ENCODE data around the gene UNK. TPM values are rescaled to one million over a fixed set of nuclear protein-coding genes. Genes with fewer than 3 reads are reported as not detected.
"Not testable (repeated sequence)": the region's sequence is repeated elsewhere in the genome, so short reads cannot be mapped to it uniquely, and the experiment has no call there.

The UNK gene
- total and polyA plus RNA-seq, 5 experiments from 2014 or later, result 24.4 to 57.7 (median 26.9) TPM

DNA sequence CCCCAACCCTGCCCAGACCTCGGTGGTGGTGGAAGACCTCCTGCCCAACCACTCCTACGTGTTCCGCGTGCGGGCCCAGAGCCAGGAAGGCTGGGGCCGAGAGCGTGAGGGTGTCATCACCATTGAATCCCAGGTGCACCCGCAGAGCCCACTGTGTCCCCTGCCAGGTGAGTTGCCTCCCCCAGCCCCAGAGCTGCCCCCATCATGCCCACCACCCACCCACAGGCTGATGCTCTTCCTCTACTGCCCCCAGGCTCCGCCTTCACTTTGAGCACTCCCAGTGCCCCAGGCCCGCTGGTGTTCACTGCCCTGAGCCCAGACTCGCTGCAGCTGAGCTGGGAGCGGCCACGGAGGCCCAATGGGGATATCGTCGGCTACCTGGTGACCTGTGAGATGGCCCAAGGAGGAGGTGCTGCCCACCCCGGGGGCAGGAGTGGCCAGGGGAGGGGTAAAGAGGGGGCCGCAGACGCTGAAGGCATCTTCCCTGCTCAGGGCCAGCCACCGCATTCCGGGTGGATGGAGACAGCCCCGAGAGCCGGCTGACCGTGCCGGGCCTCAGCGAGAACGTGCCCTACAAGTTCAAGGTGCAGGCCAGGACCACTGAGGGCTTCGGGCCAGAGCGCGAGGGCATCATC is 28.0 kb upstream of the UNK start:
- DNase-seq (no peak), ATAC-seq (no peak)
- Mint-ChIP-seq H3K36me3 (no peaks in the 10 kb centered on the region), H3K4me3 (no peak overlapping the region), H3K27me3 (no peaks in the 10 kb centered on the region), H3K27ac (no peak overlapping the region), H3K4me1 (peaks cover 6 to 11% (median 9%) of the 10 kb centered on the region in 4 donors), H3K9me3 (no peaks in the 10 kb centered on the region)
- POLR2A ChIA-PET, result interaction anchor here (1.0 to 28.6 kb wide), 3 partner anchors 7 to 58 kb away, joined by 3 to 596 read pairs (median 49); partner anchors contain the start of genes GALK1 and UNK

DNA sequence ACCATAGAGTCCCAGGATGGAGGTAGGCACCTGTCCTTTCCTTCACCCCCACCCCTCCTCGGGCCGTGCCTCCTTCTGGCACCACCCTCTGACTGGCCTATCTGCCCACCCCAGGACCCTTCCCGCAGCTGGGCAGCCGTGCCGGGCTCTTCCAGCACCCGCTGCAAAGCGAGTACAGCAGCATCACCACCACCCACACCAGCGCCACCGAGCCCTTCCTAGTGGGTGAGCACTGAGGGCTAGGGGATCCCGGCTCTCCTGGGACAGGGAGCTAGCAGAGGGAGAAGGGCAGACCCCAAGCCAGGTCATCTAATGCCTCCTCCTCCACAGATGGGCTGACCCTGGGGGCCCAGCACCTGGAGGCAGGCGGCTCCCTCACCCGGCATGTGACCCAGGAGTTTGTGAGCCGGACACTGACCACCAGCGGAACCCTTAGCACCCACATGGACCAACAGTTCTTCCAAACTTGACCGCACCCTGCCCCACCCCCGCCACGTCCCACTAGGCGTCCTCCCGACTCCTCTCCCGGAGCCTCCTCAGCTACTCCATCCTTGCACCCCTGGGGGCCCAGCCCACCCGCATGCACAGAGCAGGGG is 27.4 kb upstream of the UNK start:
- POLR2A ChIA-PET, result interaction anchor here (1.0 to 28.6 kb wide), 2 partner anchors 25 to 58 kb away, joined by 3 to 596 read pairs; partner anchors contain the start of gene UNK
- no peak overlapping the region for H3K27ac Mint-ChIP-seq
- no peaks in the 10 kb centered on the region for H3K36me3 Mint-ChIP-seq
- no peaks in the 10 kb centered on the region for H3K27me3 Mint-ChIP-seq
- DNase-seq, result no peak
- H3K4me1 Mint-ChIP-seq, result peaks cover 6 to 11% (median 9%) of the 10 kb centered on the region in 4 donors
- no peaks in the 10 kb centered on the region for H3K9me3 Mint-ChIP-seq
- no peak overlapping the region for H3K4me3 Mint-ChIP-seq
- no peak for ATAC-seq

DNA sequence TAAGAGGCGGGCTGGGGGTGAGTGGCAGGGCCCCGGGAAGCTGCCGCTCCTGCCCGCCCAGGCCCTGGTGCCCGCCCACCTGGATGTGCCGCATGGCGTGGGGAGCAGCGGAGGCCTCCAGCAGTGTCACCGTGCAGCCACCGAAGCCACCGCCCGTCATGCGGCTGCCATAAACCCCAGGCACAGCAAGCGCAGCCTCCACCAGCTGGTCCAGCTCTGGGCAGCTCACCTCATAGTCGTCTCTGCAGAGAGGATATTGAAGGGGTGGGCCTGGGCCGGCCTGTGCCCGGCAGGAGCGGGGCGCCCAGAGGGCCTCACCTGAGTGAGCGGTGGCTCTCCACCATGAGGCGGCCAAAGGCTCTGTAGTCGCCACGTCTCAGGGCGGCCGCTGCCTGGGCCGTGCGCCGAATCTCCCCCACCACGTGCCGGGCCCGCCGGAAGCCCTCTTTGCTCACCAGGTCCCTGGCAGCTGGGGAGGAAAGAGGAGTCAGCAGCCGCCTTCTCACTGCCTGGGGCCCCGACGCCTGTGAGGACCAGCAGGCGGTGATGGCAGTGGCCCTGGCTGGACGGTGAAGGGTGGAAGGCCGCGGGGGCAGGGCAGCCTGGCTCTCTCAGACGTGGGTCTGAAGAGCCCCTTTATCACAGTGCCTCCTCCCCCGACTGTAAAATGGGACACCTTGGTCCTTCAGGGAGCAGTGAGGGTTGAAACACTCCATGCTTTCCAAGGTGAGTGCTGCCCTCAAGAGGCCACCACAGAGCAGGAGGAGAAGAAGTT is 26.3 kb upstream of the UNK start:
- no peaks in the 10 kb centered on the region for H3K27me3 Mint-ChIP-seq
- POLR2A ChIA-PET, result interaction anchor here (28.6 kb wide), 1 partner anchor 24 kb away, joined by 596 read pairs; the partner anchor contains the start of gene UNK
- H3K4me1 Mint-ChIP-seq, result peaks cover 6 to 20% (median 12%) of the 10 kb centered on the region in 4 donors
- no peaks in the 10 kb centered on the region for H3K9me3 Mint-ChIP-seq
- no peaks in the 10 kb centered on the region for H3K36me3 Mint-ChIP-seq
- ATAC-seq, result no peak
- no peak overlapping the region for H3K4me3 Mint-ChIP-seq
- no peak overlapping the region for H3K27ac Mint-ChIP-seq
- DNase-seq, result no peak

DNA sequence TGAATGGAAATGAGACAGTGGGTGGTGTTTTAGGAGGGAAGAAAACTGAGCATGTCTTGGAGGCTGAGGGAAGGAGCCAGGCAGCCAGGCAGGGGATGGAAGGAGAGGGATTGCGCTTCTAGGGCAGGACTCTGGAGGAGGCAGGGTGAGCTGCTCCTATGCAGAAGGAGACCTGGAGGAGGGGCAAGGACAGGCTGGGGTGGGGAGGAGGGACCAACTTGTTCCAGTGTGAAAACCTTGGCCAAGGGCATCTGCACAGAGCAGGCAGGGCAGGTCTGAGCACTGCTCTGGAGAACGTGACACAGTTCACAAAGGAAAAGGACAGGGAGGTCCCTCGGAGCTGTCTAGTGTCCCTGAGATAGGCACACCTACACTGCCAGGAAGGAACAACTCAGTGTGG is 25.1 kb upstream of the UNK start:
- no peaks in the 10 kb centered on the region for H3K9me3 Mint-ChIP-seq
- H3K4me3 Mint-ChIP-seq, result no peak overlapping the region
- POLR2A ChIA-PET, result interaction anchor here (0.5 to 28.6 kb wide), 5 partner anchors 9 to 141 kb away, joined by 3 to 596 read pairs (median 4); partner anchors contain the start of gene UNK
- DNase-seq, result no peak
- peaks cover 6 to 28% (median 19%) of the 10 kb centered on the region in 4 donors for H3K4me1 Mint-ChIP-seq
- H3K36me3 Mint-ChIP-seq, result no peaks in the 10 kb centered on the region
- no peak overlapping the region for H3K27ac Mint-ChIP-seq
- ATAC-seq, result no peak
- no peaks in the 10 kb centered on the region for H3K27me3 Mint-ChIP-seq

DNA sequence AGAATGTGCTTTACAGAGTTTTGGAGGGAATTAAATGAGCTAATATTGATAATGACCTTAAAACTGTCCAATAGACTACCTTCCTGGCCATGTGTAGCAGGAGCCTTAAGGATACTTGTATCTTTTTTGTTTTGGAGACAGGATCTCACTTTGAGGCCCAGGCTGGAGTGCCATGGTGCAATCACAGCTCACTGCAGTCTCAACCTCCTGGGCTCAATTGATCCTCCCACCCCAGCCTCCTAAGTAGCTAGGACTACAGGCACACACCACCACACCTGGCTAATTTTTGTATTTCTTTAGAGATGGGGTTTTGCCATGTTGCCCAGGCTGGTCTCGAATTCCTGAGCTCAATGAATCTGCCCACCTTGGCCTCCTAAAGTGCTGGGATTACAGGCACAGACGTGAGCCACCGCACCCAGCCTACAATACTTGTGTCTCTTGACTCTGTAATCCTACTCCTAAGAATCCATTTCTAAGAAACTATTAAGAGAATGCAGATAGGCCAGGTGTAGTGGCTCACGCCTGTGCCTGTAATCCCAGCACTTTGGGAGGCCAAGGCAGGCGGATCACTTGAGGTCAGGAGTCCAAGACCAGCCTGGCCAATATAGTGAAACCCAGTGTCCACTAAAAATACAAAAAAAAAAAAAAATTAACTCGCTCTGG is 24.5 kb upstream of the UNK start:
- H3K27ac Mint-ChIP-seq, DNase-seq, H3K27me3 Mint-ChIP-seq, H3K36me3 Mint-ChIP-seq, H3K4me3 Mint-ChIP-seq, ATAC-seq, H3K9me3 Mint-ChIP-seq: not testable (repeated sequence)
- H3K4me1 Mint-ChIP-seq, result peaks cover 1 to 24% (median 14%) of the 10 kb centered on the region in 4 donors
- POLR2A ChIA-PET, result interaction anchor here (0.6 to 28.6 kb wide), 4 partner anchors 8 to 94 kb away, joined by 3 to 596 read pairs (median 4); partner anchors contain the start of gene UNK

DNA sequence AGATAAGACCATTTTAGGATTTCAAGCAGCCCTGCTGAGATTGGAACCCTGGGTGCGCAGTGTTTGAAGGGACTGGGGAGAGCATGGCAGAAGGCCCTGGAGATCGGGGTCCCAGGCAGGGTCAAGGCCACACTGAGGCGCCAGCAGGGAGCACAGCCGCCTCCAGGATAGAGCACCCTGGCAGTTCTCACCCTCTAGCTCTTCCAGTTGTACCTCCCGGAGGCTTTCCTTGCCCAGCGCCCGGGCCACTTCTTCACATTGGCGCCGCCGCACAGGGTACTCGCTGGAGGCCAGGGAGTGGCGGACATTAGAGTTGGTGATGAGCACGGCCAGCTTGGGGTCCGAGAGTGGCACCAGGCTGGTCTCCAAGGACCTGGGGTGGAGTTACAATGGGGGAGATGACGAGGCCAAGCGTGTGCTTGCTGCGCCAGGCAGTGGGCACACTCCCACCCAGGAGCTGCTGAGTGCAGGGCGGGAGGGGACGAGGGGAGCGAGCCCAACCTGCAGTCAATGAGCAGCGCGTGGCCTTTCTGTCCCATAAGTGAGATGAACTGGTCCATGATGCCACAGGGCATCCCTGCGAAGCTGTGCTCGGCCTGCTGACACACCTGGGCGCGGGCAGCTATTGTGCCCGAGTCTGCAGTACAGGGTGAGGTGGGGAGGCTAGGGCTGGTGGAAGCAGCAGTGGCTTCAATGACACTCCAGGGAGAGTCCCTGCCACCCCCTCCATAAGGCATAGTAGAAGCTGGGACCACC is 21.9 kb upstream of the UNK start:
- no peaks in the 10 kb centered on the region for H3K9me3 Mint-ChIP-seq
- POLR2A ChIA-PET, result interaction anchor here (1.2 to 28.6 kb wide), 5 partner anchors 8 to 93 kb away, joined by 3 to 596 read pairs (median 26); partner anchors contain the start of genes UNC13D, UNK and WBP2
- H3K4me3 Mint-ChIP-seq, result peak overlapping the region in 9 of 10 donors; percentile 14 to 60 (median 41)
- no peaks in the 10 kb centered on the region for H3K36me3 Mint-ChIP-seq
- no peak for DNase-seq
- no peaks in the 10 kb centered on the region for H3K27me3 Mint-ChIP-seq
- ATAC-seq, result no peak
- H3K4me1 Mint-ChIP-seq, result peaks cover 1 to 23% (median 16%) of the 10 kb centered on the region in 4 donors
- peak overlapping the region in 6 of 10 donors; percentile 44 to 67 (median 50) for H3K27ac Mint-ChIP-seq

DNA sequence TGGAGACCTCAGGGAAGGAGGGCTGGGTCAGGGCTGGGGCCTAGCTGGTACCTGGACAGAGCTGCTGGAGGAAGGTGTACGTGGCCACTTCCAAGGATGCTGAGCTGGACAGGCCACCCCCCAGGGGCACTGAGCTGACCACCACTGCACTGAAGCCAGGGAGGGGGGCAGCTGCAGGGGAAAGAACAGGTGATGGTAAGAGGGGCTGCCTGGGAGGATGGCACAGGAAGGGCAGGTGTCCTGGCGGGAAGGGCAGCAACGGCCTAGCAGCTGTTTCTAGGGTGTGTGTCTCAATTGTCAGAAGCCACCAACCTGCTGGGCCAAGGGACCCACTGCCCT is 21.4 kb upstream of the UNK start:
- H3K4me1 Mint-ChIP-seq, result peaks cover 1 to 23% (median 16%) of the 10 kb centered on the region in 4 donors
- ATAC-seq, result no peak
- no peaks in the 10 kb centered on the region for H3K27me3 Mint-ChIP-seq
- no peaks in the 10 kb centered on the region for H3K36me3 Mint-ChIP-seq
- DNase-seq, result no peak
- H3K9me3 Mint-ChIP-seq, result no peaks in the 10 kb centered on the region
- peak overlapping the region in 4 of 10 donors; percentile 18 to 57 (median 44) for H3K4me3 Mint-ChIP-seq
- no peak overlapping the region for H3K27ac Mint-ChIP-seq
- POLR2A ChIA-PET, result interaction anchor here (0.5 to 28.6 kb wide), 5 partner anchors 9 to 273 kb away, joined by 4 to 596 read pairs (median 26); partner anchors contain the start of genes TRIM65, UNC13D and UNK

DNA sequence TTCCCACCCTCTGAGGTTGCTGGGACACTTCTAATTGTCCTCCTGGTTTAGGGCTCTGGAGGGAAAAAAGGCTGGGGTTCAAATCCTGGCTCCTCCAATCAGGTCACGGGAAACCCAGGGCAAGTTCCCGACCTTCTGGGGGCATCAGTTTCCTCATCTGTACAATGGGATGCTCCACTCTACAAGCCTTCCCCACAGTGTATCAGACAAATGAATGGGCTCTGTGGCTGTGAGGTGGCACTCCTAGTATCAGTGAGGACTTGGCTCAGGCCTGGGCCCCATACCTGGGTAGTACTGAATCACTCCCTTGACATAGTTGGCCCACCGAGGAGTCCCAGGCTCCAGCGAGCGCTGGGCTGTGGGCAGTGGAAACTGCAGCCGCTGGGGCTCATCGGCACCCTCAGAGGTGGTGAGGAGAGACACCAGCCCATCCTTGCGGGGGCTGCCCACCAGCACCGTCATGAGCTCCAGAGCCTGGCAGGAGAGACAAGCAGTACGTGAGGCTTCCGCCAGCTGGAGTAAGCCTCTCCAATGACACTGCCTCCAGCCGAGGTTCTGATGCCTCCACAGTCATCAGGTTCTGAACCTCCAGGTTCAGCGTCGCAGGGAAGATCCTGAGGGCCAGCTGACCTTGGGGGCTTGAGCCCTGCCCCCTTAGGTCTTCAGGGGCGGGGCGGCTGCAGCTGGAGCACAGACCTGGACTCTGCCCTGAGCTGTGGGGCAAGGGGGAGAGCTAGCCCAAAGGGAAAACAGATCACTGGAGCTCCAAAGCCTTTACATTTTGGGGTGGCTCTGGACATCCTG is 20.8 kb upstream of the UNK start:
- POLR2A ChIA-PET, result interaction anchor here (0.5 to 28.6 kb wide), 12 partner anchors 9 to 845 kb away, joined by 3 to 596 read pairs (median 4); partner anchors contain the start of genes MRPL38, TRIM65, UNC13D and UNK
- H3K36me3 Mint-ChIP-seq, result no peaks in the 10 kb centered on the region
- DNase-seq (peak in 1 of 10 donors; percentile 57), ATAC-seq (no peak)
- H3K27me3 Mint-ChIP-seq, result no peaks in the 10 kb centered on the region
- H3K27ac Mint-ChIP-seq, result peak overlapping the region in 4 of 10 donors; percentile 6 to 46 (median 22)
- H3K9me3 Mint-ChIP-seq, result no peaks in the 10 kb centered on the region
- H3K4me1 Mint-ChIP-seq, result peaks cover 1 to 23% (median 16%) of the 10 kb centered on the region in 4 donors
- H3K4me3 Mint-ChIP-seq, result peak overlapping the region; percentile 68 to 84 (median 75)

DNA sequence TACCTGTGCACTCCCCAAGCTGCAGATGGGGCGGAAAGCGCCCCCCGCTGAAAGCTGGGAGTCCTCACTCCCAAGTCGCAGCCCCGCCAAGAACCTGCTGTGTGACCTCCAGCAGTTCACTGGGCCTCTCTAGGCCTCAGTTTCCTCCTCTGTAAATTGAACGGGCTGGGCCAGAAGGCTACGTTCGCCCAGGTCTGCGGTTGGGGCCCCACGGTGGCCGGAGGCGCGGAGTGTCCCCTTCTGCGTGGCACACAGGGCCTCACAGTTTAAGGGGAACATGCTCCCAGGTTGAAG is 20.2 kb upstream of the UNK start:
- Mint-ChIP-seq H3K4me3 (peak overlapping the region; percentile 68 to 84 (median 75)), H3K27me3 (no peaks in the 10 kb centered on the region), H3K27ac (peak overlapping the region in 5 of 10 donors; percentile 27 to 61 (median 39)), H3K4me1 (peaks cover 1 to 23% (median 16%) of the 10 kb centered on the region in 4 donors), H3K36me3 (no peaks in the 10 kb centered on the region), H3K9me3 (no peaks in the 10 kb centered on the region)
- DNase-seq, result no peak
- ATAC-seq, result no peak
- POLR2A ChIA-PET, result interaction anchor here (0.6 to 28.6 kb wide), 12 partner anchors 10 to 845 kb away, joined by 3 to 596 read pairs (median 4); partner anchors contain the start of genes MRPL38, TRIM65, UNC13D and UNK

DNA sequence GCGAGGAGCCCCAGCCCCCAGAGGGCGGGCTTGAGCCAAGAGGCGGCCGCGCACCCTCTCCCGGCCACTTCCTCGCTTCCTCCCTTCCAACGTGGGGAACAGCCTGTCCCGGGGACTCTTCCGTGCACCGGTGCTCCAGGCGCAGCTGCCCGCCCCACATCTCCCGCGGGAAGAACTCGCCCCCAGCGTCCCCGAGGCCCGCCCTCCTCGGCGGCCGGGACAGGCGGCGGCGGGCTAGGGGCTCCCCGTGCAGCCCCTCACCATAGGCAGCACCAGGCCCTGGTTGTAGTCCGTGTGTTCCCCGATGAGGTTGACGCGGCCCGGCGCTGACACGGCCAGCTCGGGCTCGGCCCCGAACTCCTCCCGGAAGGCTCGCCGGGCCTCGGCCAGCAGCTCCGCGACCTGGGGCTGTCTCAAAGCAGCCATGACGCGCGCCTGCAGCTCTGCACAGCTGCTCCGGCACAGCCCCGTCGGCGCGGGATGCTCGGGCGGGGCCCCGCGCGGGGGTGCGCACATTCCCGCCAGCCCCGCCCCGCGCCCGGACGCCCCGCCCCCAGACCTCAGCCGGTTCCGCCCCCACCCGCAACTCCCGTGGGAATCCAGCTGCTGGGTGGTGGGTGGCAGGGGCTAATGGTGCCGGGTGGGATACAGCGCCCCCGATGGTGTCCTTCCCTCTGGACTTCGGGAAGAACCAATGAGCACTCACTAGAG is 19.7 kb upstream of the UNK start, which contains the start of gene GALK1:
GALK1 (minus strand) TSS at position 482 of the 711 bp plus-strand sequence; CDS start at position 426, 56 bp downstream.
- Mint-ChIP-seq H3K27me3 (no peaks in the 10 kb centered on the region), H3K4me3 (peak within 1 kb of the TSS; percentile 68 to 84 (median 75)), H3K4me1 (peaks cover 1 to 23% (median 16%) of the 10 kb centered on the region in 4 donors), H3K9me3 (no peaks in the 10 kb centered on the region), H3K36me3 (no peaks in the 10 kb centered on the region), H3K27ac (peak within 1 kb of the TSS in 9 of 10 donors; percentile 31 to 84 (median 60))
- POLR2A ChIA-PET, result interaction anchor here (0.6 to 28.6 kb wide), 18 partner anchors 11 to 846 kb away, joined by 3 to 596 read pairs (median 4); partner anchors contain the start of genes TRIM65, UNC13D, UNK and WBP2
- DNase-seq (peak; percentile 50 to 83 (median 68)), ATAC-seq (peak; percentile 92 to 93)

Data from naive thymus-derived CD8-positive, alpha-beta T cell (primary cell).